HS-5 (cell line): Measurements from ENCODE around the gene OR4N5.
"Not testable (repeated sequence)": the region's sequence is repeated elsewhere in the genome, so short reads cannot be mapped to it uniquely, and the experiment has no call there.

Experiments
- DNase-seq: peaks from one replicate; pipeline ENCODE4 v3.0.0-alpha.2; 2012; ENCODE audit warnings: low read depth

Gene OR4N5, protein sequence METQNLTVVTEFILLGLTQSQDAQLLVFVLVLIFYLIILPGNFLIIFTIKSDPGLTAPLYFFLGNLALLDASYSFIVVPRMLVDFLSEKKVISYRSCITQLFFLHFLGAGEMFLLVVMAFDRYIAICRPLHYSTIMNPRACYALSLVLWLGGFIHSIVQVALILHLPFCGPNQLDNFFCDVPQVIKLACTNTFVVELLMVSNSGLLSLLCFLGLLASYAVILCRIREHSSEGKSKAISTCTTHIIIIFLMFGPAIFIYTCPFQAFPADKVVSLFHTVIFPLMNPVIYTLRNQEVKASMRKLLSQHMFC

DNA sequence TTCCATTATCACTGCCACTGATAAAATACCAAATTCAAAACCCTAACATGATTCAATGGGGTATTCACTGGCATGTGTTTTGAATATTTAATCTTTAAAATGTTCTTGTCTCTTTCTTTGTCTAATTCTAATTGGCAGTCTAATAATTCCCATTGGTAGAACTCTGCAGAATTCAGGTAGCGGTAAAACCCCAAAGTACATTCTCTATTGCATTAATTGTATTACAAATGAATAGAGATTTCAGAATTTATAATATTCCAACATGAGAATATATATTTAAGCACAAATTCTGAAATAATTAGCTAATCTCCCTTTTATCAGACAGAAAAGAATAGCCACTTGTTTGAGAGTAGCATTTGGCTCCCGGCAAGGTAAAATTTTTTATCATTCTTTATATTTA is at the start of gene OR4N5:
TSS of gene OR4N5 (plus strand) at position 301 of the 400 bp plus-strand sequence. CDS start 4,916 bp downstream, outside the sequence.
- no peak for DNase-seq

DNA sequence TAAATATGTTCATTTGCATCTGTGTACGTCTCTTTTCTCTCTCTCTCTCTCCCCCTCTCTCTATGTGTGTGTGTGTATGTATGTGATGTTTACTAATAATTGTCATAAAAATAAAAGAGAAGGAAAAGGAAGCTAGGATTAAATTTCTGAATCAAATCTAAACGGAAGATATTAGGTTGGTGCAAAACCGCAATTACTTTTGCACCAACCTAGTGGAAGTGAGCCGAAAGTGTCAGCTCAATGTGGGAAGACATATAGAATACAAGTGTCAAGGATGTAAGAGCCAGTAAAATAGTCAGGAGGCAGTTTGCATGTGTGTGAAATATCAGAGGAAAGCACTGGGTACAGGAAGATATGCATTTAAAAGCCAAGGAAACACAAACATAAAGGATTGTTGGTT is 46.6 kb upstream of the OR4N5 start:
- no peak for DNase-seq

DNA sequence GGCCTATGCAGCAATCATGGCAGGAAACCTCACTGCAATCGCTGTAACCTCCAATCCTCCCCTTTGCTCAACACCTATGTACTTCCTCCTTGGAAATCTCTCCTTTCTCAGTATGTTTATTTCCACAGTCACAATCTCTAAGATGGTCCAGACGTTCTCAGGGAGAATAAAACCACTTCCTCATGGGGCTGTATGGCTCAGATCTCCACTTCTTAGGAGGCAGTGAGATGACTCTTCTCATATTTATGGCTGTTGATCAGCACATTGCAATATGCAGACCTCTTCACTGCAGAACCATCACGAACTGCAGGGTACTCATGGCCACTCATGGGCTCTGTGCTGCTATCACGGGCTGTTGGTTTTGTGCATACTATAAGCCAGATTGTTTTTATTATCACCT is 45.2 kb upstream of the OR4N5 start:
- peak; percentile 10 for DNase-seq

DNA sequence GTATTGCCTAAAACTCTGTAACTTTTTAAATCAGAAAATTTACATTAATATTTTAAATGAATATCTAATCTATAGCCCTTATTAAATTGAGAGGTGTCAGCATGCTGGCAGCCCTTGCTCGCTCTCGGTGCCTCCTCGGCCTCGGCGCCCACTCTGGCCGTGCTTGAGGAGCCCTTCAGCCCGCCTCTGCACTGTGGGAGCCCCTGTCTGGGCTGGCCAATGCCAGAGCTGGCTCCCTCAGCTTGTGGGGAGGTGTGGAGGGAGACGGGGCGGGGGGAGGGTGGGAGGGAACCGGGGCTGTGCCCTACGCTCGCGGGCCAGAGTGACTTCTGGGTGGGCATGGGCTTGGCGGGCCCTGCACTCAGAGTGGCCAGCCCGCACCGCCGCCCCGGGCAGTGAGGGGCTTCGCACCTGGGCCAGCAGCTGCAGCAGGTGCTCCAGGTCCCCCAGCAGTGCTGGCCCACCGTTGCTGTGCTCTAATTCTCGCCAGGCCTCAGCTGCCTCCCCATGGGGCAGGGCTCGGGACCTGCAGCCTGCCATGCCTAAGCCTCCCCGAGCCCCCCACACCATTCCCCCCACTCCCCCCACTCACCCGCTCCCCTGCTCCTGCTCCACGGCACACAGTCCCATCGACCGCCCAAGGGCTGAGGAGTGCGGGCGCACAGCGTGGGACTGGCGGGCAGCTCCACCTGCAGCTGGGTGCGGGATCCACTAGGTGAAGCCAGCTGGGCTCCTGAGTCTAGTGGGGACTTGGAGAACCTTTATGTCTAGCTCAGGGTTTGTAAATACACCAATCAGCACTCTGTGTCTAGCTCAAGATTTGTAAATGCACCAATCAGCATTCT is 39.5 kb upstream of the OR4N5 start:
- not testable (repeated sequence) for DNase-seq

DNA sequence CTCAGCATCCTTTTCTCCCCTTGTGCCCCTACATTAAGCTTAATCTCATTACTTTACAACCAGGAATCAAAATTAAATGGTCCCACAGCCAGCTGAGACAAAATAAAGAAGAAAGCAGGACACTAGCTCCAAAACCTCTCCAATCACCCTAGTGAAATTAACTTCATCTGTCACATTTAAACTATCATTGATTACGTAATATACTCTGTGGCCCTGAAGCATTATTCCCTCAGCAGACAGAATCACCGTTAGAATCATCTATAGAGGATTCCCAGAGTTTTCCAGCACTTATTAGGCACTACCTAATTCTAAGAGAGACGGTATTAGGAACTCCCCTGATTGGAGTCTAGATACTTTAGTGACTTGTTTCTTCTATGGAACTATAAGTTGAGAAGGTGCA is 28.2 kb upstream of the OR4N5 start, which contains the start of gene OR4K17:
TSS of gene OR4K17 (plus strand) at position 302 of the 400 bp plus-strand sequence. CDS start 6,761 bp downstream, outside the sequence.
- no peak for DNase-seq

DNA sequence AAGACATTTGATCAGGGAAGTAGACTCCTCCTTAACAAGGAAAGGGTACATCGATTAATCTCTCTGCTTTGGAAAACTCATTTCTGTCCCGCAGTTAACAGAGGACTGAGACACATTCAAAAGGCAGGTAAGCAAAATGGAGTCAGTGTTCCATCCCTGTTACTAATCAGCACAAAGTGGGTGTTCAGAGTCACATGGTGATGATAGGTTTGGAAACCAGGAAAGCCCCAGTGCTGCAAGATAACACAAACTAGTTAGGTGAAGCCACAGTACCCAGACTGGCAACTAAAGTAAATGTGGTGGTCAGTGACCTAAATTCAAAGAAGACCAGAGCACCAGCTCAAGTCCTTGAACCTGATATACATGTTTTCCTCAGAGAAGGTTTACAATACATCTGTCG is 26.3 kb upstream of the OR4N5 start:
- no peak for DNase-seq

DNA sequence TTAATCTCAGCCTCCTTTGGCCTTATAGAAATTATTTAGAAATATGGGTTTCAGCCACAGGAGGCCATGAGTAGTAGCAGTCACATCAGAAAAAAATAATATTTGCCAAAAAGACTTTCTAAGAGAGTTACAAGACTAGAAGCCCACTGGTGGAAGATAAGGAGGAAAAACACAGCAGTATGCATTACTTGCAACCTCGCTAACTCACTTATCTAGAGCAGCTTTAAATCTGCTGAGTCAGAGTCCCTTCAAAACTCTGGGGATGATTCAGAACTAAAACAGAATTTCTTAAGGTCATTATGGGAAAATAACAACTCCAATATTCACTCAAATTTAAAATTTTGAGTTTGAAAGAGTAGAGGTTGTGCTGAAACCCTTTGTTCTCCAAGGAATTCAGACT is 21.9 kb upstream of the OR4N5 start:
- no peak for DNase-seq

DNA sequence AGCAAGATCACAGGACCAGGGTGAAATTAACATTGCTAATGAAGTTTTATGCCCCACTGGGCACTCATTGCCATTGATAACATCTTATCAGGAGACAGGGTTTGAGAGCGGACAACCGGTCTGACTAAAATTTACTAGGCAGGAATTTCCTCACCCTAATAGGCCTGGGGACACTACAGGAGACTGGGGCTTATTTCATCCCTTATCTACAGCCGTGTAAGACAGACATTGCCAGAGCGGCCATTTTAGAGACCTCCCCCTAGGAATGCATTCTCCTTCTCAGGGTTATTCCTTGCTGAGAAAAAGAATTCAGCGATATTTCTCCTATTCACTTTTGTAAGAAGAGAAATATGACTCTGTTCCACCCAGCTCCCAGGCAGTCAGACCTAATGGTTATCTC is 19.8 kb upstream of the OR4N5 start:
- no peak for DNase-seq

DNA sequence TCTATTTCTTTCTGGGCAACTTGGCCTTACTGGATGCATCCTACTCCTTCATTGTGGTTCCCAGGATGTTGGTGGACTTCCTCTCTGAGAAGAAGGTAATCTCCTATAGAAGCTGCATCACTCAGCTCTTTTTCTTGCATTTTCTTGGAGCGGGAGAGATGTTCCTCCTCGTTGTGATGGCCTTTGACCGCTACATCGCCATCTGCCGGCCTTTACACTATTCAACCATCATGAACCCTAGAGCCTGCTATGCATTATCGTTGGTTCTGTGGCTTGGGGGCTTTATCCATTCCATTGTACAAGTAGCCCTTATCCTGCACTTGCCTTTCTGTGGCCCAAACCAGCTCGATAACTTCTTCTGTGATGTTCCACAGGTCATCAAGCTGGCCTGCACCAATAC is 5.3 kb downstream of the OR4N5 start:
- no peak for DNase-seq

DNA sequence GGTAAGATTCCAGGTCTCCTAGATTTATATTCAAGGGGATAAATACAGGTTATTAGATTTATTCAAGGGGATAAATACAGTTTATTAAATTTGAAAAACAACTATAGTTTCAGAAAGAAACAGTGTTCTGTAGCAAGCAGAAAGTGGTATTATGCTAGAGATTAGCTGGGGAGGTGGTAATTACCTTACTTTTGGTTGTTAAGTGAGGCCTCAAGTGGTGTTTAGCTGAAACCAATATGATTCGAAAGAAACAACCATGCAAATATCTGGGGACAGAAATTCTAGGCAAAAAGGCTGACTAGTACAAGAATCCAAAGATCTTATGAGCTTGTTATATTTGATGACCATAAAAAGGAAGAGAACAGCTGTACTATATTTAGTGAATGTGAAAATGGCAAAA is 6.2 kb downstream of the OR4N5 start:
- no peak for DNase-seq

DNA sequence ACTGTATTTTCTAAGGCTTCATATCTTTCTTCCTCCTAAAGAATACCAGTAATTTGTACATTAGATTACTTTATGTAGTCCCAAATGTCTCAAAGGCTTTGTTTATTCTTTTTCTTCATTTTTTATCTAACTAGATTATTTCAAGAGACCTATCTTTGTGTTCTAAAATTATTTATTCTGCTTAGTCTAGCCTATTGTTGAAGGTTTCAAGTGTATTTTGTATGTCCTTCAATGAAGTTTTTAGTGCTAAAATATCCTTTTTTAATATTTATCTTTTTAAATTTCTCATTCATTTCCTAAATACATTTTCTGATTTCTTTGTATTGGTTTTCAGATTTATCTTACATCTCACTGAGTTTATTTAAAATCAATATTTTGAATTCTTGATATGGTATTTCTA is 25.8 kb downstream of the OR4N5 start:
- no peak for DNase-seq

DNA sequence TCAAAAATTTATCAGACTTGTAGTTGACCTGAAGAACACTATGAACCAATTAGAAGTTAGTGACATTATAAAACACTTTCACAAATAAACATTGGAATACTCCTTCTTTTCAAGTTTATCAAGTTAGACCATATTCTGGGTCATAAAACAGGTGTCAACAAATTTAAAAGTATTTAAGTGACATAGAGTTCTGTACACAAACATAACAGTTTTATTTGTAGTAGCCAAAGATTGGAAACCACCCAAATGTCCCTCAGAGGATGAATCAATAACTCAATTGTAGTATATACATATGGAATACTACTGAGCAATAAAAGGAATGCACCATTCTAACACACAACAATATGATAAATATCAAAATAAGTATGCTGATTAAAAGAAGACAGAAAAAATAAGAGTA is 28.5 kb downstream of the OR4N5 start:
- no peak for DNase-seq

DNA sequence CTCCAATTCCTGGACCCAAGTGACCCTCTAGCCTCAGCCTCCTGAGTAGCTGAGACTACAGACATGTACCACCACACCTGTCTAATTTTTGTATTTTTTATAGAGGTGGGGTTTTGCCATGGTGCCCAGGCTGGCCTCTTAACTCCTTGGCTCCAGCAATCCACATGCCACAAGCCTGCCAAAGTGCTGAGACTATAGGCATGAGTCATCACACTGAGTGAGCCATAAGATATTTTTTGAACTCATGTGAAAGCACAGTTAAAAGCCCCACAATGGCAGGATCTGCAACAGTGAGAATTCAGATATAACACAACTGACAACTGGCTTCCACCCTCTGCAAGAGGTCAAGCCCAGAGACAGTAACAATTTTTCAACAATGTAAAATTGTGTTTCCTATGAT is 31.2 kb downstream of the OR4N5 start:
- peak; percentile 62 for DNase-seq

DNA sequence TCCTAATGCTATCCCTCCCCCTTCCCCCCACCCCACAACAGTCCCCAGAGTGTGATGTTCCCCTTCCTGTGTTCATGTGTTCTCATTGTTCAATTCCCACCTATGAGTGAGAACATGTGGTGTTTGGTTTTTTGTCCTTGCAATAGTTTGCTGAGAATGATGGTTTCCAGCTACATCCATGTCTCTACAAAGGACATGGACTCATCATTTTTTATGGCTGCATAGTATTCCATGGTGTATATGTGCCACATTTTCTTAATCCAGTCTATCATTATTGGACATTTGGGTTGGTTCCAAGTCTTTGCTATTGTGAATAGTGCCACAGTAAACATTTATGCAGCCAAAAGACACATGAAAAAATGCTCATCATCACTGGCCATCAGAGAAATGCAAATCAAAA is 35.6 kb downstream of the OR4N5 start:
- DNase-seq: not testable (repeated sequence)

DNA sequence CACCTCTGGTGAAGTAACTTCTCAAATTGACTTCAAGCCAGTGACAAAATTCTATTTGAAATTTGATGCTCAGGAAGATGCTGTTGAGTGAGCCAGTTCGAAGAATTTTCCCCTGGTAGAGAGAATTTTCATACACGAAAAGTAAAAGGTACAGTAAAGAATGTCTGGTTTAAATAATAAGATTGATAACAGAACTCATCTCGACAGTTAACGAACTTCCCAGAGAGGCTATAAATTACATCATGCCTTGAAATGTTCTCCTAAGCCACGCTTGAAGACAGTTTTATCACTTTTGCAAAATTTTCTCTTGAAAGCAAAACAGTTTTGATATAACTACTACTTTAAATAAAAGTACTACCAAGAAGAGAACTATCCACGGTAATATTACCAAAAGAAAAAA is 37.7 kb downstream of the OR4N5 start:
- no peak for DNase-seq

DNA sequence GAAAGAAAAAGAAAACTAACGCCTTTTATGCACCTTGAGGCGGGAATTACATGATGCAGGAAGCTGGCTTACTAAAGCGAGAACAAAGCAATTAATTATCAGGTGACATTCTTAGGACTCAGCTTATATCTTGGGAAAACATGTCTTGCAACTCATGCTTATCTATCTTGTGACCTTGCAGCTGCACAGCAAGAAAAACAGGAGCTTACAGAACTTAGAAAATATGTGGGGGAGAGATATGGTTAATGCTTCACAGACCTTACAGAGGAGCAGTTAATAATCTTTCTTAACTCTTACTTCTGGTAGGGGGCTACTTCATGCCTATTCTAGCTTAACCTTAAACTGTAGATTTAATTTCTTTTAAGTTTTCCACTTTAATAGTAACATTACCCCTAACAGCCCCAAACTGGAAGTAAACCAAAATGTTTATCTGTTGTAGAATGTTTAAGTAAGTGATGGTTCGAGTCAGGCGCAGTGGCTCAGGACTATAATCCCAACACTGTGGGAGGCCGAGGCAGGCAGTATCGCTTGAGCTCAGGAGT is 38.9 kb downstream of the OR4N5 start:
- no peak for DNase-seq

DNA sequence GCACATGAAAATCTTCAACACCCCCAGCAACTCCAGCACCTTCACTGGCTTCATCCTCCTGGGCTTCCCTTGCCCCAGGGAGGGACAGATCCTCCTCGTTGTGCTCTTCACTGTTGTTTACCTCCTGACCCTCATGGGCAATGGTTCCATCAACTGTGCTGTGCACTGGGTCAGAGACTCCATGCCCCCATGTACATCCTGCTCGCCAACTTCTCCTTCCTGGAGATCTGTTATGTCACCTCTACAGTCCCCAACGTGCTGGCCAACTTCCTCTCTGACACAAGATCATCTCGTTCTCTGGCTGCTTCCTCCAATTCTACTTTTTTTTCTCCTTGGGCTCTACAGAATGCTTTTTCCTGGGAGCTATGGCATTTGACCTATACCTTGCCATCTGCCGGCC is 40.6 kb downstream of the OR4N5 start:
- DNase-seq: no peak

DNA sequence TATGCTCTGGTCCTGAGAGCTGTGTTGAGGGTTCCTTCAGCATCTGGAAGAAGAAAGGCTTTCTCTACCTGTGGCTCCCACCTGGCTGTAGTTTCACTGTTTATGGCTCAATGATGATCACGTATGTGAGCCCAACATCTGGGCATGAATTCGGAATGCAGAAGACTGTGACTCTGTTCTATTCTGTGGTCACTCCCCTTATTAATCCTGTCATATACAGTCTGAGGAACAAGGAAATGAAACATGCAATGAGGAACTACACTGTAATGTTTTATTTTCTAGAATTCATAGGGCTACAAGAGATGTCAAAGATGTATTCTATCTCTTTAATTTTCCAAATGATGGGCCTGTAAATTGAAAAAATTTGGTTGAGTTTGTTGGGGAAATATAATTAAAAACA is 41.3 kb downstream of the OR4N5 start:
- DNase-seq: no peak

DNA sequence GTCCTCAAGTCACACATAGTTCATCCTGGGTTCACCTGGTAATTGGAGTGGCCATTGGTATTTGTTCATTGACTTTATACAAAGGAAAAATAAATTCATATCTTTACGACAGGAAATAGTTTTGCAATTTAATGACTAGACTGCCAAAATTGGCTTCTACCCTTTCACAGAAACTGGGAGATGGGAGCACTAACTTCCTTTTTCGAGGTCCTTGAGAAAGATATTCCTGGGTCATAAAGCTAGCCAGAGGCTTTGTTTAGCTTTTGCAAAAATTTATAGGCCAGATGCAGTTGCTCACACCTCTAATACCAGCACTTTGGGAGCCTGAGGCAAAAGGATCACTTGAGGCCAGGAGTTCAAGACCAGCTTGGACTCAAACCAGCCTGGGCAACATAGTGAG is 41.9 kb downstream of the OR4N5 start:
- DNase-seq: no peak

DNA sequence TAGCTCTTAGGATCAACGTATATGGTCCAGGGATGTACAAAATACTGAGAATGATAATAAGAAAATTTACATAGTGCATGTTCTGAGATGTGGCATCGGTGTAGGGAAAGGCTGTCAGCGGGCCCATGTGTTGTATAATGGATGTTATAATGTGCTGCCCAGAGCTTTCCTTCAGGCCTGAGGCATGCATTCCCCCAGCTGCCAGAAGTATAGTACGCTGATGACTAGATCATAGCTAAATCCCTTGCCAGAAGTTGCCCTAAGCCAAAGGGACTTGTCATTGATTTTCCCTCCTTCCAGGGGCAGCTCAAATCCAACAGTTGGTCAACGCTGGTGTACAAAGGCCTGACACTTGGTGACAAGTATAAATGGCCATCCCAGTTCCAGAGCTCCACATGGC is 45.6 kb downstream of the OR4N5 start:
- DNase-seq: peak; percentile 48

DNA sequence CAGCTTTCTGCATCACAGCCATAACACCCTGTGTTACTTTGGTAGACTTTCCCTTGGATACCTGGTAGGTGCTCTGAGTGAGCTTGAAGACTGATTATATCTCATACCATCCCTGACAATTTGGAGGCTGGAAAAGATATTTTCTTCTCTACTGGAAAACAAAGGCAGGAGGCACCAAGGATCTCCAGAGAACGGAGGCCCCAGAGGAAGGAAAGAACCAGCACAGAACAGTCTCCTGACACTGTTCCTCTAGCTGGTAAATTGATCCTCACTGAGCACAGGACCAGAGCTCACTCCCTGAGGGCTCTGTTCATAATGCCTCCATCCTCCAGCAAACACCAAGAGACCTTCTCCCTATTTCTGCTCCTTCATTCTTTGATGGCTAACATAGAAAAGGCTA is 52.0 kb downstream of the OR4N5 start, which contains the start of gene OR11G2:
TSS of gene OR11G2 (plus strand) at position 301 of the 400 bp plus-strand sequence. CDS start 6,542 bp downstream, outside the sequence.
- no peak for DNase-seq

DNA sequence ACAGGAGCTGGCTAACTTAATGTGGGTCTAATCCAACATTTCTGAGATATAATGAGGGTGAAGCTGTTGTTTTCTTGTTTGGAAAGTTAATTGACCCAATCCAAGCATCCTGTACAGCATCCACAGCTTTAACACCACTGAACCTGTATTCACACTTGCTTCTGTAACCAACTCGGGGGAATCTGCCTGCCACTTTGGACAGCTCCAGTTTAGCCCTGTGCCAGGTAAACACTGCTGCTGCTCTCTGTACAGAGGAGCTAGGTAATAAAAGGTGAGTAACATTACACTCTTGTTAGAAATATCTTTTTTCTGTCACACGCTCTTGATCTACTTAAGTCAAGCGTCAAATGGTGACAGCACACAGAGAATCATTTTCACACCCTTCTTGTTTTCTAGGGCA is 52.8 kb downstream of the OR4N5 start:
- DNase-seq: no peak

DNA sequence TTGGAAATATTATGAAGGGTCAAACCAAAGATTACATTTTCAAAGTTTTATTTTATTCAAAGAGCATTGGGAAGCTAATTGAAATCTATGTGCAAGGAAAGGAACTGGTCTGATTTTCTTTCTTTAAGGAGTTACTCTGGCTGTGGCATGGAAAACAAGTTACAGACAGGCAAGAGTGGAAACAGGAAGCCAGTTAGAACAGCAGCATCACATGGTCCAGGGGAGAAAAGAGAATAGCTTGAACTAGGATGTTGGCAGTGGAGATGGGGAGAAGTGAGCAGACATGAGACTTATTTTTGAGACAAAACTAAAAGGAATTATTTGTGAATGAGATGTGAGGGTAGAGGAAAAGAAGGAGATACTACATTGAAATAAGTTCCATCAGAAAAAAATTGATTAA is 55.5 kb downstream of the OR4N5 start:
- no peak for DNase-seq
